AG20443 (cell line): ENCODE results near the gene HAPLN2.

Experiments used
- DNase-seq: peaks from one replicate; pipeline ENCODE4 v3.0.0; 2012; ENCODE audit warnings: low spot score, mixed read lengths

HAPLN2 gene

DNA sequence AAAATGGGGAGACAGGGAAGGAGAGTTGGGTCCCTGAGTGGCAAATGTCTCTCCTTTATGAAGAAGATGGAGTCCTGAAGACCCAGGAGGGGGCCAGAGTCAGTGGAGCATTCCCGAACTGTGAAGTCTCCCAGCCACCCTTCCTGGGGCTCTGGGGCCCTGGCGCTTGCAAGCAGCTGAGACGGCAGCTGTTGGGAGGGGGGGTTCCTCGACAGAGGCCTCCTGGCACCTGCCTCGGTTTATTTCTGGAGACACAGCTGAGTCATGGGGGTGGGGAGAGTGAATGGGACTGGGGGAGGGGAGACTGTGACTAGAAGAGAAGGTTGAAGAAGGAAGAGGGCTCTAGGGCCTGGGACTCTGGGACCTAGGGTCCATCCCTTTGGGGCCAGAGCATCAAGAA, 44.0 kb downstream of the HAPLN2 start:
- no peak for DNase-seq

DNA sequence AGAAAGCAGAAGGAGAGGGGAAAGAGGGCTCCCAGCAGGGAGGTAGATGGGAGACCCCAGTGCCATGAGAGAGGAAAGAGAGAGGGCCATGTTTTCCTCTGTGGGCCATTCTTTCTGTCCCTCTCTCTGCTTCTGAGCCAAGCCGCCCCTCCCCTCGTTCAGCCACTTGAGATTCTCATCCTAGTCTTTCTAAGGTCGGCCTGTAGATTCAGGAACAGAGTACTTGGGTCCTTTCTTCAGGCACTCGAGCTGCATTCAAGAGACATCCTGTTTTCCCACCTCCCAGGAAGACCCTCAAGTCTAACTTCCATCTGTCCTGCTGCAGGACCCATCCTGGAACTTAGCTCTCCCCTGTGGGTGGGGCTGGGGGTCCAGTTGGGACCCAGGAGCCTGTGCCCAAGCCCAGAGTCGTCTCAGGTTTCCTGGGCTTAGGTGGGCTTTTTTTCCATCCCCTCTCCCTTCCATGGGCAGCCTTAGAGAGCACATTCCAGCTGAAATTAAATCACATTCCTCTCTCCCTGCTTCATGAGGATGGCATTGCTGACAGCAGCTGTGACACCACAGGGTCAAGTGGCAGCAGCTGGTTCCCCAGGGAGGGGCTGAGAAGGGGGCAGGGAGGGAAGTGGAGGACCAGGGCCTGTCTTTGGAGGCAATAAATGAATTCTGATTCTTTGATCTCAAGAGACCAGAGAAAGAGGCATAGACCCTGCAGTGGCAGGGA, 45.0 kb downstream of the HAPLN2 start:
- DNase-seq: peak; percentile 53

DNA sequence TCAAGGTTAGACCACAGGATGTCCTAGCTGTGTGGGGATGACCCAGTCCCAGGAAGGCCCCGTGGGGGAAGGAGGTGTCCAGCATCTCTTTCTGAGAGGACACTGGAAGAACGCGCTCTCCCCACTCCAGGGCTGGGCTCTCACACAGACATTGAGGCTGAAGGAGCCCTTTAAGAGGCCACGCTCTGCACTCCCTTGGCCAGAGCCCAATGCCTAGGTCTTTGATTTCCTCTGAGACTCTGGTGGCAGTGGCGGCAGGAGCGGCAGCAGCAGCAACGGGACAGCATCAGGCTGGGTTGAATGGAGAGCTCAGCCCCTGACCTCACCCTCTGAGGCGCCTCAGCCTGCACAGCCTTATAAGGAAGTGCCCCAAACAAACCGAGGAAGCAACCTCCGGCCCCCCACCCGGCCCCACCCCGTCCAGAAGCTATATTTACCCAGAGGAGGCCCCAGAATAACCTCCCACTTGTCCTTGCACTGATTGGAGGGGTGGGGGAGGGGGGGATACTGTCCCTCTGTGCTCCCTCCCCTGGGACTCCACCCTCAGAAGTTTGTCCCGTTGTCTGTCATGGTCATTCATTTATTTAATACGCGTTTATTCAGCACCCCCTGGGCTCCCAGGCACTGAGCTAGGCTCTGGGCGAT, 45.7 kb downstream of the HAPLN2 start:
- DNase-seq: peak; percentile 40

DNA sequence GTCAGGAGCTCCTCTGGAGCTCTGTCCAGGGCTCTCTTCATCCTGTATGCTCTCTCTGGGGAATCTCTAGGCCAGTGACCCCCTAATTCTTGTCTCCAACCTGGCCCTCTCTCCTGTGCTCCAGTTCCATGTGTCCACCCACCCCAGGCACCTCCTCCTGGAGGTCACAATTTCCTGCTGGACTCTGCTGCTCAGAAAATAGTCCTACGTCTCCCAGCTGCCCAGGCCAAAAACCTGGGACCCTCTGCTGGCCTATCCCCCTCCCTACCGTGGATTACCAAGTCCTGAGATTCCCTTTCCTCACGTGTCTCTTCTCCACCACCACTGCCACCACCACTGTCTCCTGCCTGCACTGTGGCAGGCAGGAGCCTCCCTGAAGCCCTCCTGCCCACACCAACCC, 46.3 kb downstream of the HAPLN2 start:
- DNase-seq: no peak

DNA sequence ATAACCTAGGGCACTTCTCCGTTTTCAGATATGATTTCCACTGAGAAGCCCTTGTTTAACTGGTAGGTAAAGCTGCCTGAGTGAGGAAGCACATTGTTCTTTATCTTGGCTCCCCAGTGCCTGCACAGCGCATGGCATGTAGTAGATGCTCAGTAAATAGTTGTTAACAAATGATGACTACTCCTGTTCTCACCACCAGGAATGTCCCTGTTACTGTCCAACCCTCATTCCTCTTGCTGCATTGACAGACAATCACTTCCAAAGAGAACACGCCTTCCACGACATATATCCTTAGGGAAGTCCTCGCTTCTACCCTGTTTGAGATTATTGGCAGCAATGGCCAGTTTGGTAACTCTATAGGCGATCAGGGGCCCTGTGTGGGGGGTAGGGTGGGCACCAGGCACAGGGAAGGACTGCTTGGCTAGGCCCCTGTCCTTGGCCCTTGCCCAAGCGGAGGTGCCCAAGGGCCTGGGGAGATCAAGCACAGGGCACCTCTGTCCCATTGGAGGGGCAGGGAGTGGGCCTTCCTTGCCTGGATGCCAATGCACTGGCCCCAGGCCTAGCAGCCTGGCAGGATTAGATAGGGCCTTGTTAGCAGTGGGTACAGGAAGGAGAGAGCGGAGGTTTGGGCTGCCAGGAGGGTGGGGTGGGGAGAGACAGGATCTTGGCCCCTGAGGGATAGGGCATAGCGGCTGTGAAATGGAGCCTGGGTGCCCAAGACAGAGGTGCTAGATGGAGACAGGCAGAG, 47.8 kb downstream of the HAPLN2 start:
- no peak for DNase-seq

DNA sequence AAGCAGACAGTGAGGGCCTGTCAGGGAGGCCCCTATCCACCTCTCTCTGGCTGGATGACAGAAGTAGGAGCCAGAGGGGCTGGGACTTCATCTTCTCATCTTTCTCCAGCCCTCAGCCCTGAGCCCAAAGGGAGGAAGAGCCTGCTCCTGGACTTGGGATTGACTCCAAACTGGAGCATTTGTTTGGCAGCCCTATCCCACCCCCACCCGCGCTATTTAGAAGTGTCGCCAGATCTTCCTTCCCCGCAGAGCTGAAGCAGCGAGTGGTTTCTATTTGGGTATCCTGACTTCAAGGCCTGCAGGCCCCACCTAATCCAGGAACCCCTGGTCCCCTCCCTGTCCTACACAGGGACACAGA, 48.4 kb downstream of the HAPLN2 start:
- no peak for DNase-seq

DNA sequence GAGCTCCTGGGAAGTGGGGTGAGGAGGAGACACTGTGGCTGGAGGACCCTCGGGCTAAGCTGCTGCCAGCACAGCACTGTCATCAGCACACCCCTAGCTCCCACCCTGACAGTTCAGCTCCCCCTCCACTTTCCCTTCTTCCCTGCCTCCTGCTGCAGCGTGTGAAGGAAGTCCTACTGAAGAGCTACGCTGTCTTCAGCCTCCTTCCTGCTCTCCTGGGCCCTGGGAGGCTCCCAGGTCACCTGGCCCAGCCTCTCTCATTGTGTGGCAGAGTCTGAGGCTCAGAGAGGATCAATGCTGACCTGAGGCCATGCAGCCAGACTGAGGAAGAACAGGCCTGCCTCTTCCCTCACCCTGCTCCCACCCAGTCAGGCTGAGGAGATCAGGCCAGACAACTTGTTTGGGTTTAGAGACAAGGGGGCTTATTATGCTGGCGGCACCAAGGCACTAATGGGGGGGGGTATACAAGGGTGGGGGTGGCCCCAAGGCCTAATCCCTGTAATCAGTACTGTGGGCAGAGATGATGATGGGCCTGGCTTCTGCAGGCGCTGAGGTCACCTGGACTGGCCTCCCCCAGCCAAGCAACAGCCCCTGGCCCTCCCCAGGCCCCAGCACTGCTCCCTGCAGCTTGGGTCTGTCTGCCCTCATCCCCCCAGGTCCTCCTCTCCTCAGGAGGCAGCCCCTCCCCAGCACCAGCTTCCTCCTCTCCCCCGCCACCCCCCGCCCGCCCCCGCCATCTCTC, 48.9 kb downstream of the HAPLN2 start:
- DNase-seq: no peak

DNA sequence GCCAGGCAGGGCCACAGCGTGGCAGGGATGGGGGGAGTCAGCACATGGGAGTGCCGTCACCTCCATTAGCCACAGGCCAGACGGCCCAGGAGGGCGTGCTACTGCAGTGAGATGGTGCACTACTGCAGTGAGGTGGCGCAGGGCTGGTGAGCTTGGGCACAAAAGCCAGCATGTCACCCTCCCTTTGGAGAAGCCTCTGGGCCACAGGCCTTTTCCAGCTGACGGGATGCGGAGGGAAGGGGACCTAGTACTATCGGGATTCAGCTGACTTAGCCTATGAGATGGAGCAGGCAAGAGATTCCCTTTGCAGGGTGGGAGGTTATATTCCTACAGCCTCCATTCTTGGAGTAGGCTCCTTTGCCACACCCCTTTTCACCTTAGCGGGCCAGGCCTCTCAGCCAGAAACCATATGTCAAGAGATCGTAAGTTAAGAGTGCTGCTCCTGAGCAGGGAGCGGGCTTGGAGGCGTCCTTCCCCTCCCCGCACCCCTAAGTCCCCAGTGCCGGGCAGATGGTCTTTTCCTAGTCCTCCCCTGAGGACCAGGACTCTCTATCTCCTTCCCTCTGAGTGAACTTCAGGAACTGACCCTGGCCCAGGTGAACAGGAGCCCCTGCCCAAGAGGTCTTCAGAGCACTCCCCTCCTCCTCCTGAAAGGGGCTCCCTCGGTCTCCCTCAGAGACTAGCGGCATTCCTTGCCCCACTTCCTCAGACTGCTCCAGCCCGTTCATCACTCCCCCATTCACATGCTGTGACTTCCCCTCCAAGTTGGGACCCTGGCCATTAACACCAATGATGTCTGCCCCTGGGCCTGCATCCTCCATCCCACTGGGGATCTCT, 49.8 kb downstream of the HAPLN2 start:
- no peak for DNase-seq

DNA sequence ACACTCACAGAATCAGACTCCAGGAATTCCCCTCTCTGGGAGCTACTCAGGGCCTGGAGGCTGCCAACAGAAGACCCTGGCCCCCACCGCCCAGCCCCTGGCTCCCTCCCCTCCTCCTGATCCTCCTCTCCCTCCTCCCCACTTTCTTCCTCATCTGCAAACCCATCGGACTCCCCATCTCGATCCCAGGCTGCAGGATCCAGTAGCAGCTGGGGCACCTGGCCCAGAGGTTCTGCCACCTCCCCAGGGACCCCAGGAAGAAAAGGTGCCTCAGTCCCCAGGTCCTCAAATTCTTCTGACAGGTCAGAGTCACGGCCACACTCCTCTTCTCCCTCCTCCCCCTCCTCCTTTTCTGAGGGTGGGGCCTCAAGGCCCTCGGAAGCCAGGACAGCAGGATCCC, 50.6 kb downstream of the HAPLN2 start:
- DNase-seq: no peak

DNA sequence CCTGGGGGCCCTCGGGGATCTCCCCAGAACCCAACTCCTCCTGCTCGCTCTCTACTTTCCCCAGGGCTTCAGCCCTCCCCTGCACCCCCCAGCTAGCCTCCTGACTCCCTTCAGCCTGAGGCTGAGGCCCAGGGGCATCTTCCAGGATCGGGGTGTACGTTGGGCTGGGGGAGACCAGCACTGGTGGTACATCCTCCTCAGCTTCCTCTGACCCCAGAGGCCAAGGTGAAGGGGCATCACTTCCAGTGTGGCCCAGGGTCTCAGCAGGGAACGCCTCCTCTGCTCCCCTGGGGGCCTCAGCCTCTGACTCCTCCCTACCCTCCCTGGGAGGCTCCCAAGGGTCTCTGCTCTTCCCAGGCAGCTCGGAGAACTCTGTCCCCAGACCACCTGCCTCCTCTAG, 51.1 kb downstream of the HAPLN2 start:
- DNase-seq: no peak

DNA sequence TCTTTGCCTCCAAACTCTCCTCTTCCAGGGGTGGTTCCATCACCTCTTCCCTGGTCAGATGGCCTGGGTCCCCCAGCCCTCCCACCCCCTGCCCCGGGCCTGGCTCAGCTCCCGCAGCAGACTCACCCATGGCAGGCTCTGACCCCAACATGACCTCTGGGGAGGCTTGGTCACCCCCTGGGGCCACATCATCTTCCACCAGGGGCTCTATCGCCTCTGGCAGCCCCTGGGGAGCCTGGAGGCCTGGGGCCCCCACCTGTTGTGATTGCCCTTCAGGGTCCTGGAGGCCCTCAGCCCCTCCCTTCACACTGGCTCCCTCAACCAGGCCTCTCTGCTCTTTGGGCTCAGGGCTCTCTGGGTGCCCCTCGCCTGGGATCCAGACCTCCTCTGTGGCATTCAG, 51.6 kb downstream of the HAPLN2 start:
- no peak for DNase-seq

DNA sequence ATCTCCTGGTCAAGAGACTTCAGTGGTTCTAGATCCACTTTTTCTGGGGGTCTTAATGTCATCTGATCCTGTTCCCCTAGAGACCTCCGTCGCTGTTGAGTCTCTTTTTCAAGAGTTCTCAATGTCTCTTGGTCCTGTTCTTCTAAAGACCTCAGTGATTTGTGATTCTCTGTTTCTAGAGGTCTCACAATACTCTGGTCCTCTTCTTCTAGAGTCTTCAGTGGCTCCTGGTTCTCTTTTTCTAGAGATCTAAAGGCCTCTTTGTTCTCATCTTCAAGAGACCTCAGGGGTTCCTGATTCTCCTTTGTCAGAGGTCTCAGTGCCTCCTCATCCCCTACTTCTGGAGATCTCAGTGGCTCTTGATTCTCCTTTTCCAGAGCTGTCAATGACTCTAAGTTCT, 52.6 kb downstream of the HAPLN2 start:
- no peak for DNase-seq

DNA sequence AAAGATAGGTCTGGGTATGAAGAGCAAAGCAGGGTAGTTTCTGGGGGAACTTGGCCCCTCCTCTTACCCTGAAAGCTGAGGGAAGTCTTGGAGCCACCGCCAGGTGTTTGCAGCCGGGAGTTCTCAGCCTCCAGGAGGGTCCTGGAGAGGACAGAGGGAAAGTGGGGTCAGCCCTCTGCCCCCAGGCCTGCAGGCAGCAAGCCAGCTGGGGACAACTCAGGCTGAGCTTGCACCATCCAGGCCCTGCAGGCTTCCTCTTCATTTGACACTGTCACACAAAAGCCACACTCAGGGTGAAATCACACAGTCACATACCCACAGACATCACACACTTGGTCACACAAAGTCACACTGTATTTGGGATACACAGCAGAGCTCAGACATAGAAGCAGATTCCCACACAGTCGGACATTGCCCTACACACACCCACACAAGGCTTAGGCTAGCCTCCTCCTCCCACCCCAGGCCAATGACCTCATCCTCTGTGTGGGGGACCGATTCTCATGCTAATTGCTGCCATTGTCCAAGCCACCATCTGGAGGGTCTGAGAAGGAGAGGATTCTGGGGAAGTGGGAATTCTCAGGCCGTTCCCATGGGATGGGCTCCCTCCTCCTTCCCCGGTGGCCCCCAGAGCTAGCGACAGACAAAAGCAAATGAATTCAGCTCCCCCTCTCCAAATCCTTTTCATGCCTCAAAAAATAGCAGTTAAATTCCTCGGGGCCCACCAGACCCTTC, 54.3 kb downstream of the HAPLN2 start:
- DNase-seq: no peak
